ENCODE data around the gene PADI3.

PADI3 gene

DNA sequence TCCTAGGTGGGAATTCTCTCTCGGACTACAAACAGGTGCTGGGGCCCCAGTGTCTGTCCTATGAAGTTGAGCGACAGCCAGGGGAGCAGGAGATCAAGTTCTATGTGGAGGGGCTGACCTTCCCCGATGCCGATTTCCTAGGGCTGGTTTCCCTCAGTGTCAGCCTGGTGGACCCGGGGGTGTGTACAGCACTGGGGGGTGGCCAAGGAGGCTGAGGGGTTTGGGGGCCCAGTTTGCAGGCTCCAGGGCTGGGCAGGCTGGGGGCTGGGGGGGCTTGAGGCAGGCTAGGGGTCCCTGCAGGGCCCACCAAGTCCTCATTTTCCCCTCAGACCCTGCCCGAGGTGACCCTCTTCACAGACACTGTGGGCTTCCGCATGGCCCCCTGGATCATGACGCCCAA lies 20.3 kb upstream of the PADI3 start:
- Histone ChIP-seq H3K27ac (ENCODE audit: low read depth, low read length, poor library complexity, severe bottlenecking) (no peak overlapping the region), H3K9me2 (ENCODE audit: low read depth, low read length) (no peaks in the 10 kb centered on the region), H4K20me1 (ENCODE audit: insufficient read depth, low read length) (no peaks in the 10 kb centered on the region), H3K4me3 (ENCODE audit: low read depth, low read length, poor library complexity, severe bottlenecking) (no peak overlapping the region), H3K27me3 (ENCODE audit: insufficient read depth, low read length) (0 out of 2 replicates have a peak, but pooled peaks cover 3% of the 10 kb centered on the region), H3K9ac (ENCODE audit: low read length) (no peak overlapping the region), H3F3A (ENCODE audit: insufficient read depth, low read length) (no peaks in the 10 kb centered on the region), H3K4me2 (ENCODE audit: low read length) (no peak overlapping the region), H3K4me1 (ENCODE audit: insufficient read depth, low read length, severe bottlenecking) (no peaks in the 10 kb centered on the region), H3K79me2 (ENCODE audit: insufficient read depth, low read length) (no peaks in the 10 kb centered on the region), H3K9me3 (ENCODE audit: low read length) (no peaks in the 10 kb centered on the region), H2AFZ (ENCODE audit: low read length) (no peak overlapping the region), H3K36me3 (ENCODE audit: insufficient read depth, low read length) (no peaks in the 10 kb centered on the region)
- TF ChIP-seq, protein P1, sequence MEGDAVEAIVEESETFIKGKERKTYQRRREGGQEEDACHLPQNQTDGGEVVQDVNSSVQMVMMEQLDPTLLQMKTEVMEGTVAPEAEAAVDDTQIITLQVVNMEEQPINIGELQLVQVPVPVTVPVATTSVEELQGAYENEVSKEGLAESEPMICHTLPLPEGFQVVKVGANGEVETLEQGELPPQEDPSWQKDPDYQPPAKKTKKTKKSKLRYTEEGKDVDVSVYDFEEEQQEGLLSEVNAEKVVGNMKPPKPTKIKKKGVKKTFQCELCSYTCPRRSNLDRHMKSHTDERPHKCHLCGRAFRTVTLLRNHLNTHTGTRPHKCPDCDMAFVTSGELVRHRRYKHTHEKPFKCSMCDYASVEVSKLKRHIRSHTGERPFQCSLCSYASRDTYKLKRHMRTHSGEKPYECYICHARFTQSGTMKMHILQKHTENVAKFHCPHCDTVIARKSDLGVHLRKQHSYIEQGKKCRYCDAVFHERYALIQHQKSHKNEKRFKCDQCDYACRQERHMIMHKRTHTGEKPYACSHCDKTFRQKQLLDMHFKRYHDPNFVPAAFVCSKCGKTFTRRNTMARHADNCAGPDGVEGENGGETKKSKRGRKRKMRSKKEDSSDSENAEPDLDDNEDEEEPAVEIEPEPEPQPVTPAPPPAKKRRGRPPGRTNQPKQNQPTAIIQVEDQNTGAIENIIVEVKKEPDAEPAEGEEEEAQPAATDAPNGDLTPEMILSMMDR (IDR thresholded peaks at IDR 0.05; ENCODE audit: low read length): no peak
- no peak for TF ChIP-seq EZH2 (IDR thresholded peaks at IDR 0.05; ENCODE audit: borderline replicate concordance, low read length)

DNA sequence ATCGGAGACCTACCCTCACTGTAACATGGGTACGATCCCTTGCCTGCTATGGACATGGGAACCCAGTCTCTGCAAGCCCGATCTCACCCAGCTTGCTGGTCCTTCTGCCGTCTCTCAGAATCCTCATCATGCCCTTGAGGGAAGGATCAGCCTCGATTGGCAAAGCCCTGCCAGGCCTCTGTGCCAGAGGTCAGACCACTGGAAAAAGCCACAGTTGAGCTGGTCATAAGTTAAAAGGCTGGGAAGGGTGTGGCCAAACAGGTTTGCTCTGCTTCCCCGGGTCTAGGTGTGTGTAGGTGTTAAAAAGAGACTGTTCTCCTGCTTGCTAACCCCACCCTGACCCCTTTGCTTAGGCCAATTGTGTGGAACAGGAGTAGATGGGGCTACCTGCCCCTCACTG lies 19.5 kb upstream of the PADI3 start:
- Histone ChIP-seq H3K79me2 (ENCODE audit: insufficient read depth, low read length) (no peaks in the 10 kb centered on the region), H3K9ac (ENCODE audit: low read length) (no peak overlapping the region), H3F3A (ENCODE audit: insufficient read depth, low read length) (no peaks in the 10 kb centered on the region), H3K27ac (ENCODE audit: low read depth, low read length, poor library complexity, severe bottlenecking) (no peak overlapping the region), H3K4me1 (ENCODE audit: insufficient read depth, low read length, severe bottlenecking) (no peaks in the 10 kb centered on the region), H3K36me3 (ENCODE audit: insufficient read depth, low read length) (no peaks in the 10 kb centered on the region), H3K27me3 (ENCODE audit: insufficient read depth, low read length) (0 out of 2 replicates have a peak, but pooled peaks cover 3% of the 10 kb centered on the region), H3K9me2 (ENCODE audit: low read depth, low read length) (no peaks in the 10 kb centered on the region), H4K20me1 (ENCODE audit: insufficient read depth, low read length) (no peaks in the 10 kb centered on the region), H3K4me2 (ENCODE audit: low read length) (no peak overlapping the region), H2AFZ (ENCODE audit: low read length) (no peak overlapping the region), H3K9me3 (ENCODE audit: low read length) (no peaks in the 10 kb centered on the region), H3K4me3 (ENCODE audit: low read depth, low read length, poor library complexity, severe bottlenecking) (no peak overlapping the region)
- TF ChIP-seq EZH2 (IDR thresholded peaks at IDR 0.05; ENCODE audit: borderline replicate concordance, low read length): no peak
- TF ChIP-seq, protein P1 (IDR thresholded peaks at IDR 0.05; ENCODE audit: low read length): no peak

DNA sequence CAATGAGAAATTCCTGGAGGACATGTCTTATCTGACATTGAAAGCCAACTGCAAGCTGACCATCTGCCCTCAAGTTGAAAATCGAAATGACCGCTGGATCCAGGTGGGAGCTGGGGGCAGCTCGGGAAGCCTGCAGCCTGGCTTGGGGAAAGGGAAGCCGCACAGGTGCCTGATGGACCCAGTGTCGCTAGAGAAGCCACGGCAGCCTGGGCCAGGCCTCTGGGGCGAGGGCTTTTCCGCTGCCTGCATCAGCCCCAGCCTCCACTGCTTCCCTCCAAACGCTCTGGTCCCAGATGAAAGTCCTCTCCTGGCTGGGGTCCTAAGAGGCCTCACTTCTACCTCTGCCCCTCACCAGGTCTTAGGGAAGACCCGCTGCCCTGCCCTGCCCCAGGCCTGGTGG lies 18.8 kb upstream of the PADI3 start:
- no peak overlapping the region for H3K27ac ChIP-seq (ENCODE audit: low read depth, low read length, poor library complexity, severe bottlenecking)
- no peaks in the 10 kb centered on the region for H3F3A ChIP-seq (ENCODE audit: insufficient read depth, low read length)
- no peak for TF ChIP-seq EZH2 (IDR thresholded peaks at IDR 0.05; ENCODE audit: borderline replicate concordance, low read length)
- TF ChIP-seq, protein P1 (IDR thresholded peaks at IDR 0.05; ENCODE audit: low read length): no peak
- no peaks in the 10 kb centered on the region for H4K20me1 ChIP-seq (ENCODE audit: insufficient read depth, low read length)
- H3K4me2 ChIP-seq (ENCODE audit: low read length): no peak overlapping the region
- no peaks in the 10 kb centered on the region for H3K36me3 ChIP-seq (ENCODE audit: insufficient read depth, low read length)
- H3K9ac ChIP-seq (ENCODE audit: low read length): no peak overlapping the region
- H3K4me1 ChIP-seq (ENCODE audit: insufficient read depth, low read length, severe bottlenecking): no peaks in the 10 kb centered on the region
- H2AFZ ChIP-seq (ENCODE audit: low read length): no peak overlapping the region
- H3K27me3 ChIP-seq (ENCODE audit: insufficient read depth, low read length): 0 out of 2 replicates have a peak, but pooled peaks cover 3% of the 10 kb centered on the region
- no peak overlapping the region for H3K4me3 ChIP-seq (ENCODE audit: low read depth, low read length, poor library complexity, severe bottlenecking)
- H3K9me3 ChIP-seq (ENCODE audit: low read length): no peaks in the 10 kb centered on the region
- no peaks in the 10 kb centered on the region for H3K9me2 ChIP-seq (ENCODE audit: low read depth, low read length)
- no peaks in the 10 kb centered on the region for H3K79me2 ChIP-seq (ENCODE audit: insufficient read depth, low read length)

Measured in OCI-LY1 (cell line).